HG03025 (cell line): ENCODE data around the gene LRP1B.

Experiments
- ATAC-seq: cut with Tn5 transposase; IDR thresholded peaks from one replicate; pipeline ENCODE4 v1.9.1; 2021; ENCODE audit warnings: mild to moderate bottlenecking, moderate library complexity; ENCODE audit not compliant: unreplicated experiment, low FRiP score

The LRP1B gene

GRCh38 chr2:140801311-140801710 lies 1329.5 kb downstream of the LRP1B start:
- ATAC-seq = no peak

DNA sequence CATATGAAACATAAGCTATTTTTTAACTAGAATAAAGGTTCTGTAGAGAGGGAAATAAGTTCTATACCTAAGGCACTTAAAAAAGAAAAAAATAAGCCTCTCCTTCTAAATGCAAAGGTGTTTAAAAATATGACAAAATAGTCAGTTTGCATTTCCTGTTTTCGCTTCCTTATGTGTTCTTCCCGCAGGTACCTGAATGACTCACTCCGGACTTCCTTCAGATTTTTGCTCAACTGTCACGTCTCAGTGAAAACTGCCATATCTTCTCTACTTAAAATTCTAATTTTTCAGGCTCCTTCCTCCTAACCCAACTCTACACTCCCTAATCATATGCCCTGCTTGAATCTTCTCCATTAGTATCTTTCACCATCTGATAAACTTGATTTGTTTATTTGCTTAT lies 1333.1 kb downstream of the LRP1B start:
- ATAC-seq = peak; percentile 92

GRCh38 chr2:140791802-140792201 lies 1339.0 kb downstream of the LRP1B start:
- ATAC-seq = no peak

DNA sequence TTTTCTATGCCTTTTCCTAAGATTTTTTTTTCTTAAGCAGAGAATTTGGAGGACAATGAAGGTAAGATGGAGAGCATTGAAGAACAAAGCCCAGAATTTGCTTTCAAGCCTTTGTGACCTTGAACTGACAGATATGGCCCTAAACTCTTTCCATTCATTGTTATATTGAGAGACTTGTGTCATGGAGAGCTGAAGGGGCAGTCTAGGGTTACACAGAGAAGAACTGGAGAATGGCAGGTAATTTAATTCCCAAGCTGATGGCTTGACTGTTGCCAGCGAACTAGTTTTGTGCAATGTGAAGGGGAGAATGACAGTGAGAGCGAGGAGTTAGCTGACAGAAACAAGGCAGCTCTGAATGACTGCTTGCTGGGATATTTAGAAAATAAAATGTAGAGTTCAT lies 1344.2 kb downstream of the LRP1B start:
- ATAC-seq = no peak

GRCh38 chr2:140775411-140775810 lies 1355.4 kb downstream of the LRP1B start:
- ATAC-seq = no peak

GRCh38 chr2:140770645-140771044 lies 1360.2 kb downstream of the LRP1B start:
- no peak for ATAC-seq

GRCh38 chr2:140761807-140762206 lies 1369.0 kb downstream of the LRP1B start:
- ATAC-seq = no peak

DNA sequence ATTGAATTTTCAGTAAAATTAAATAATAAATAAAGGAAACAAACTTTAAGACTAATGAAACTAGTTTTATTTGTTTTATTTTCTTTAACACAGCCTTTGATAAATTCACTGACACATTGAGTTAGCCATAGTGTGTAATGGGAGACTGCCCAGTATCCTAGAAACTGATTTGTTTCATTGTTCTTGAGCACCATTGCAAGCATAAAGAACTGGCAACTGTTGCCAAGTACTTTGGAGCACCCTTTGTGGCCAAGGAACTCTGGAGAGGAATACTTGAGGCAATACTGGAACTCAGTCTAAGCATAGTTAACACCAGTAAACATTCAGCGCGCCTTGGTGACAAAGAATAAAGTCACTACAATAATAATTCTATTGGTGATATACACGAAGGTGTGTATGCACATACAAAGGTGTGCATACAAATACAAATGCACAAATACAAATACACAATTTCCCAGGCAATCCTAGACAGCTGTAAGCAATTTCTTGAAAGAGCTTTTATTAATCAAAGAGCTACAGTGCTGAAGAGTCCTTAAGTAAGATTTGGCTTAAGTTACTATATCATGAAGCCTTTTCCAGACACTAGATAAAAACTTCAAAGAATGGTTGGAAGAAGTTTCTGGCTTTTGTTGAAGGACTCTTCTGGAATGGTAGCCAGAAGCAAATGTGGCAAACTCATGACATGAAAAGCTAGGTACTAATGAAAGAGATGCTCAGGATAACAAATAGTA lies 1371.2 kb downstream of the LRP1B start:
- no peak for ATAC-seq

- peak; percentile 96 for ATAC-seq
Observed at GRCh38 chr2:140747665-140748064, 1383.2 kb downstream of the LRP1B start.

DNA sequence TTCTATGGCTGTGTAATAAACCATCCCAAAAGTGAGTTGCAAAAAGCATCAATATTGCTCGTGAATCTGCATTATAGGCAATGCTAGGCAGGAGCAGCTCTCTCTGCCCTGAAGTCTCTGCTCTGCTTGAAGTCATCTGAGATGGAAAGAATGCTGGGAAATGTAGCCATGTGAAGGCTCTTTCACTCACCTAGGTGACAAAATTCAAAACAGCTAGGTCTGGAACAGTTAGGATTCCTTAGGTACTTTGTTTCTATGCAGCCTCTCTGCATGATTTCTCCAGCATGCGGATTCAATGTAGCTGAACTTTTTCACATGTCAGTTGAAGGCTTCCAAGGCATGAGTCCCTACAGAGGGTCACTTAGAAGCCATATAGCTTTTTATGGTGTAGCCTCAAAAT lies 1383.7 kb downstream of the LRP1B start:
- no peak for ATAC-seq

DNA sequence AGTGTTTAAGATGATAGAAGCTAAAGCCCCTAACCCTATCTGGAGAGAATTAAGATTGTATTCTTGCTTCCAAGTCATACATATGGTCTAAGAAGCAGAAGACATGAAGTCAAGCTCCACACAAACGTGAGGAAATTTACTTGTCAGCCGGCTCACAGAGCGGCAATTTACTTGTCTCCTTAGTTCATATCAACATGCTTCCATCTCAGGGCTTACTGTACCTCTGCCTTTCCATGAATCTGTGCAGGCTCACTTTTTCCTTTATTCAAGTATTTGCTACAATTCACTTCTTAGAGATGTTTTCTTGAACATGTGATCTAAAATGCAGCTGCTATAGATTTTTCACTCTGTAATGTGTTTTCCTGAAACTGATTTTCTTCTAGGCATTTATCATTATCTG lies 1386.4 kb downstream of the LRP1B start:
- ATAC-seq = no peak

DNA sequence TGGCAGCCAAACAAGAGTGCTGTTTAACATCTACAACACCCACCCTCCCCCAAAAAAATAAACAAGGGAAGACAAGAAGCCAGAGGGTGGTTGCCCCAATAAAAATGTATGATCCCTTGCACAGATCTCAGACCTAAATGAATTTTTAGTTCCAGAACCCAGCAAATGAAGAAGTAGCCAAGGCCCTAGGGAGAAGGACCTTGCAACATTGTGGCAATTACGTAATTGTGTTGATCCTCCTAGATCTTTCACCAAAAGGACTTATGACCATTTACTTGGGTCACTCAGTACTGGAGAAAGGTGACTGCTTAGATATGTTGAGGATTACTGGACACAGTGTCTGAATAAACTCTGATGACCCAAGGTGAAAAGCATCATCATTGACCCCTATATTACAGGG lies 1393.8 kb downstream of the LRP1B start:
- ATAC-seq = no peak

DNA sequence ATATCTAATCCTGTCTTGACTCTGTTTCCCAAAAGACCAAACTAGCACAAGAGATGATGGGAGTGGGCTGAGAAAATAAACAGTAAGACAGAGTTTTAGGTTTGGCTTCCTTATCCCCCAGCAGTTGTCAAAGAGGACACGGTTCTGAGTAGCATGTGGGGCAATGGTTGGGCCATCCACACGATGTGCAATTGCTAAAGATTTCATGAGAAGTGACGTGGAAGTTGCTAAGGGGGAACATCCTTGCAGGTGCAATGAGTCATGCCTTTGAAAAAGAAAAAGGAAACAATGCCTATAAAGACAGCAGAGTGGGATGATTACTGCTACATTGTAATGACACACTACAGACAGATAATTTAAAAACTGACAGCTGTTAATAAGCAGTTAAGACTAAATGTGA lies 1395.8 kb downstream of the LRP1B start:
- ATAC-seq = no peak

GRCh38 chr2:140718999-140719398 lies 1411.8 kb downstream of the LRP1B start:
- no peak for ATAC-seq

GRCh38 chr2:140717481-140717880 lies 1413.3 kb downstream of the LRP1B start:
- ATAC-seq = no peak

DNA sequence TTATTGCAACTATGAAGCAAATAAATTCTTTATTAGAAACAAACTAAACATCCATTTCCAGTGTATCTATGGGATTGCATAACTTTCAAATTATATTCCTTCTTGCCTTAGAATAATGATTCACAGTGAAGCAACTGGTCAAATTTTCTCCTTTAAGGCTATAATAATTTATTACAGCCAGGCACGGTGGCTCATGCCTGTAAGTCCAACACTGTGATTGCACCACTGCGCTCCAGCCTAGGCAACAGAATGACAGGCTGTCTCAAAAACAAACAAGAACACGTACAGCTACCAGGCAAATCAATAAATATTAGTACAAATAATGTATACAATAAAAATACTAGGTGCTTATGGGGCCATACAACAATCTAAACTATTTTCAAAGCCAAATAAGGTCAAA lies 1416.2 kb downstream of the LRP1B start:
- ATAC-seq = no peak

DNA sequence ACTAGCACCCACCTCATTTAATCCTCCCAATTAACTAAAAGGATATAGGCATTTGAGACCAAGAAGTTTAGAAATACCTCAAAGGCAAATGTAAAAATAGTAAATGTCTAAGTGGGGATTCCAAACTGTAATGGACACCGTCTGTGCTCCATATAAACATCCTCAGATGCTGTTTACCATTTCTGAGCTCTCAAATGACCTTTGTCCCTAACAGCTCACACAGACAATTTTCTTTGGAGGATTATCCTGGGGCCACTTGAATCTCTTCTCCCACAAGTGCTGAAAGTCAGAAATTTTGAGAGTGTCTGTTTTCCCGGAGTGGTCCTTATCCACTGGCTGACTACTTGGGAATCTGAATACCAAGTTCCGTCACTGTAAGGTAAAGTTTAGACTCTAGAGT lies 1418.9 kb downstream of the LRP1B start:
- no peak for ATAC-seq

DNA sequence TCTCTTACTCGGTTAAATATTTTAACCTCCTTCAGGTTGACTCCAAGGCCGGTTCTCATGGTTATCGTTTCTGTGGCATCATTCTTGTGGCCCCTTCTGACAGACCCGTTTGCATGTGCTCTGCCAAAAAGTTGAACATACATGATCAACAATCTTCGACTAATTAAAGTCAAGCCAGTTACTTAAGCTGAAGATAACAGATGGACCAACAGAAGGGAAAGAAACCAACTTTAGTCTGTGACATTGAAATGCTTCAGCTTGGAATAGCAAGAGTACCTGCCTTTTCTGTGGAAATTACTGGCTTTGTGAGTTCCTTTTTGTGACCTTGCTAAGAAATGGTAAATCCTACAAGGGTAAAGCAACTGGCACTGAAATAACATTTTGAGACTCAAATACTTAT lies 1429.1 kb downstream of the LRP1B start:
- no peak for ATAC-seq

DNA sequence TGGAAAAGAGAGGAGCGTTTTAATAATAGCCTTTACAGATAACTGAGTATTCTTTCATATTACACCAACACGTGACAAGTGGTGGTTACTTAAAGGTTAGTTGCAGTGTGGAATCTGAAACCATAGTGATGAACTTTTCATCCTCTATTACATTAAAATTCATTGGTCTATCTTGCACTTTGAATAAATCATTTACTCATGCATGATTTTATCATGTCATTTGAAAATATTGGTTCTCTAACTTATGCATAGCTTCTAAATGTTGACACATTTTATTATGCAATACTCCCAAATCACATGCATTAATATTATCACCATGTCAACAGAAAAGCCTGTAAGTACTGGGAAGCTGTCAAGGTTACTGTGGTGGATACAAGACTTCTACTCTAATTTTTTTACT lies 1432.2 kb downstream of the LRP1B start:
- ATAC-seq = no peak

- ATAC-seq = no peak
Observed at GRCh38 chr2:140696449-140696848, 1434.4 kb downstream of the LRP1B start.

DNA sequence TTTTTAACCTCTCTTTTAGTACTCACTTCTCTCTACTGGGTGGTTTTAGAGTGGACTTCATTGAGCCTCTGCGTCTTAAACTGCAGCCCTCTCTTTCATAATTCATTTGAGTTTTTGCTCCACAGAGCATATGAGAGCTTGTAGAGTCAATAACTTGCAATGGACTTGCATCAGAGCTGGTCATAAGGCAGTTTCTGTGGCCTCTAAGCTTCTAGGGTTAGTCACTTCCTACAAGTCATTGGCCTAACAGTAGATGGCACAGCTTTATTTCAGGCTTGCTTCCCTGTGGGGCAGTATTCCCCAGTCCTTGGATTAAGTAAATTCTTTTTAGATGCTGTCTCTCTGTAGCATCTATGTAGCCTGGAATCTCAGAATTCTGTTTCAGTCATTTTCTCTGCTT lies 1435.7 kb downstream of the LRP1B start:
- ATAC-seq = no peak

- no peak for ATAC-seq
Observed at GRCh38 chr2:140687825-140688224, 1443.0 kb downstream of the LRP1B start.

DNA sequence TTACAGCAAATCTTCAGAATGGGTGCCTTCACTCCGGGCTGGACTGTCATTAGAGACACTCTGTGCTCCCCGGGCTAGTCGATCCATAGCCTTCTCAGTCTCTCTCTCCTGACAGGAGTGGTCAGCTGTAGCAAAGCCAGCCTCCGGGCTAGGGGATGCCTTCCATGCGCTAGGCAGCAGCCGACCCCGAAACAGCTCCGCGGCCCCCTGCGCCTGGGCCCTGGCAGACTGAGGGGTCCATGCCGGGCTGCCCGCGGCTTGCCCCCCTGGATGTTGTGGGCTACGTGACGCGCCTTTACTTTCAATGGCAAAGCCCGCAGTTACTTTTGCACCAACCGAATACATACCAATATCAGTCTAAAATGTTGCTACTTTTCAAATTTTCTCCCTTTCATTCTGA lies 1447.2 kb downstream of the LRP1B start:
- no peak for ATAC-seq
